HS-27A (cell line): Measurements from ENCODE around the gene DRD3.

Experiments used
- DNase-seq: peaks from one replicate; pipeline ENCODE4 v3.0.0-alpha.2; 2012; ENCODE audit warnings: low read depth, missing footprints

Gene DRD3

DNA sequence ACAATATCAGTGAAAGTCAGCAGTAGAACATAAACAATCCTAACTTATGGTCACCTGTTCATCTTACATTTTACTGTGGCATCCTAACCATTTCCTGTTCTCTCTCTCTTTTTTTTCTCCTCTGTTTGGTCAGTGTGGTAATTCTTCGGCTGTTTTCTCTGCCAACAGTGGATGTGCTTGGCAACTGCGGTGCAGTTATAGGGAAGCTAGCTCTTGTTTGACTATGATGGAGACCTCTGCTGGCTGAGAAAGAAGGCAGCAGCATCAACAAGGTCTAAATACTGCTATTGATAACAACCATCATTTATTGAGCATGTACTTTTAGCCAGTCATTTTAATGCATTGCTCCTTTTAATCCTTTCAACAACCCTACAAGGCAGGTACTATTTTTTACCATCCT is 723 bp upstream of the DRD3 start:
- DNase-seq, result no peak

DNA sequence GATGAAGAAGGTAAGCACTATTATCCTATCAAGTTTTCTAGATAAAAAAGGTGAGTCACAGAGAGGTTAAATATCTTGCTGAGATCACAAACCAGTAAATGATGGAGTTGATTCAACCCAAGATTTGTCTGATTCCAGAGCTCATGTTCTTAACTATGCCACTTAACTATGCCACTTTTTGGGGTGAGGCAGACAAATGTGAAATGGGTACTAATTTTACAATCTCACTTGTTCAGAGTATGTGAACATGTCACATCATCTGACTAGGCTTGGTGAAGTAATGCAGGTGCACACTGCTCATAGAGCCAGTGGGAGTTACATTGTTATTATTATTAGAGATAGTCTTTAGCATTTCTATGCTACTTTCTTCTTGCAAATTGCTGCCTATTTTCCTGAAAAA is 2.0 kb downstream of the DRD3 start:
- DNase-seq, result no peak

DNA sequence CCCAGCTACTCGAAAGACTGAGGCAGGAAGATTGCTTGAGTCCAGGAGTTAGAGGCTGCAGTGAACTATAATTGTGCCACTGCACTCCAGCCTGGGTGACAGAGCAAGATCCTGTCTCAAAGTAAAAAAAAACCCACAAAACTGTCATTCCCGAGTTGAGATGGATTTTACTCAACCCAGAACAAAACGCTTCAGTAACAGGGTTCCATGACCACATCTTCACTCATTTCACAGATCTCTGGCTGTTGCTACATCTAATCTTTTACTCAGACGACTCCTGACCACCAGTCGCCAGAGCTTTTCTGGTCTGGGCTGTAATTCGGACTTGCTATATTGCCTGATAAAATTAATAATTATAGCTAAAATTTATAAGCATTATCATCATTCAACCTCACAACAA is 2.4 kb downstream of the DRD3 start:
- DNase-seq, result no peak

DNA sequence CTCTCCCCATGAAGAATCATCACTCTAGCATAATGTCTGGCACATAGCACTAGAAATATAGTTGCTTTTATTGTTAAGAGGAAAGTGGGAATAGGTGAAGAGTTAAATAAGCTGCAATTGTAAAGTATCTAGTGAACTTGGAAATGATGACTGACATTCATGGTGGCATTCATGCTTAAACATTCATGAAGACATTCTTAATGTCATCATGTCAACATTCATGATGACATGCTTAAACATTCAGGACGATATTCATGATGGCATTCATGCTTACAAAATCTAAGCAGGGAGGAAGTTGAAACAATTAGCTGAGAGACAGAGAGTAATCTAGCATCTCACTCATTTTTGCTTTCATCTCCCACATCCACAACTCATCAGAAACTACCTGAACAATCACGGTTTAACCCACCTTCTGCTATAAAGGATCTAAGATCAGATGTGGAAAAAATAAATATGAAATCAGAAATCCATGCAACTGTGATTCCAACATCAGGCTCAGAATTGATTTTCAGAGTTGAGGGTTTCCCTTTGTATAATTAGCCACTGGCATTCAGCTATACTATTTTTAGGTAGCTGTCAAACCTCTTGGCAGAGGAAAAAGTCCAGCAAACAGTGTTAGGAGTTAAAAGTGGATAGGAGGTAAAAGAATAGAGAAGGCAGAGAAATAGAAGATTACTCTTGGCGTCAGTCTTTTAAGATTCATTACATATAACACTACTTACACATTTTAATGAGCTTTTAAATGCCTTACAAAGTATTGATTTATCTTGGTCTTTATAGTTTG is 3.5 kb downstream of the DRD3 start:
- DNase-seq, result no peak

DNA sequence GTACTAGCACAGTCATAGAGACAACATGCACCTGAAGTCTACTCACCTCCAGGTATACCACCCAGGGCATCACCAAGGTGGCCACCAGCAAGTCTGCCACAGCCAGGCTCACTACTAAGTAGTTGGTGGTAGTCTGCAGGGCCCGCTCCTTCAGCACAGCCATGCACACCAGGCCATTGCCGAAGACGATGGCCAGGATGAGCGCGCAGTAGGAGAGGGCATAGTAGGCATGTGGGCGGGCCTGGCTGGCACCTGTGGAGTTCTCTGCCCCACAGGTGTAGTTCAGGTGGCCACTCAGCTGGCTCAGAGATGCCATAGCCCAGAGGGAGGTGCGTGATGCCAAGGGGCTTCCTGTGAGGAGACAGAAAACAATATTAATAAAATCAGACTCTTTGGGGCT is 7.2 kb downstream of the DRD3 start:
- DNase-seq, result no peak

DNA sequence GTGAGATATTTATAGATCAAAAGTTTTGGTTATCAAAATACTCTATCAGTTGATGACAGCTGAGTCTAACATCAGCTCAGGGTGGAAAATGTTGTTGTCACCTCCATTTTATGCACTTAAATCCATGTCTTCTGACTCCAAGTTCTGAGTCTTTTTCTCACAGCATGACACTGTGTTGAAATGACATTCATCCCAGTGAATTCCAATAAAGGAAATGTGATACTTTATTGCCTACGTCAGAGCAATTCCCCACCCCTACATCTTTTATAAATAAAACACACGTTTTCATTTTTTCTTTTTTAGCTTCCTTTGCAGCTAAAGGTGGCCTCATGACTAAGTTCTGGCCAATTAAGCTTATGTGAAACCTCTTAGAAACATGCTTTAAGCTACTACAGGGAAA is 10.7 kb downstream of the DRD3 start:
- no peak for DNase-seq

DNA sequence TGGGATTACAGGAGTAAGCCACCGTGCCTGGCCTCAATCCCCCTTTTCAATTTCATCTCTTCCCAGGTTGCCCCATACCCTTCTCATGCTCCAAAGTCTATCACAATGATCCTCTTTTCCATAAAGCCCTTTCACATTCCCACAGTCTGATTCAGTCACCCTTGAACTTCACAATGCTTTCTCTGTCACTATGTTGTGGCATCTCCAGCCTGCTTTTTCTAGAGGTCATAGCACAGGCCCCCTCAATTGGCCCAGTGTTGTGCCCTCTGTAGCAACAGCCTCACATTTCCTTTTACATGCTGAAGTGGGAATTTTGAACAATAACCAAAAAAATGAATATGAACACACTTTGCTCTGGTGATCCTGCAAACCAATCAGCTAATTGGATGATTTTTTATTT is 21.5 kb downstream of the DRD3 start:
- no peak for DNase-seq

DNA sequence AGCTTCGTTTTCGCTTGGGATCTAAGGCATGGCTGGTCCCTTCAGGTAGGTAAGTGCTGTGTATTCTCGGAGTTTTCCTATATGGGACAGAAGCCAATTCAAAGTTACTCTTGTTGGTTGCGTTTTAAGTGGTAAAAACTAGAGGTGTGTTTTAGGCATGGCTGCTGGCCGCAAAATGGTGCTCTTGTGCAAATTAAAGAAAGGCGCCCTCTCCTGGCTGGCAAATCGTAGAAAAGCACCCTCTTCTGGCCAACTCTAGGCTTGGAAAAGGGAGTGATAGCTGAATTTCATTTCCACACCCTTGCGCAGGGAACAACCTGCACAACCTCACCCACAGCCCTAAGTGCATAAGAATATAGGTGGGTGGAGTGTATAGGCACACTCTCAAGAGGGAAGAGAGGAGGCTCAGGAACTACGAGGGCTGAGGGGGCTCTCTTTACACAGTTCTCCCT is 23.5 kb downstream of the DRD3 start:
- DNase-seq, result no peak

DNA sequence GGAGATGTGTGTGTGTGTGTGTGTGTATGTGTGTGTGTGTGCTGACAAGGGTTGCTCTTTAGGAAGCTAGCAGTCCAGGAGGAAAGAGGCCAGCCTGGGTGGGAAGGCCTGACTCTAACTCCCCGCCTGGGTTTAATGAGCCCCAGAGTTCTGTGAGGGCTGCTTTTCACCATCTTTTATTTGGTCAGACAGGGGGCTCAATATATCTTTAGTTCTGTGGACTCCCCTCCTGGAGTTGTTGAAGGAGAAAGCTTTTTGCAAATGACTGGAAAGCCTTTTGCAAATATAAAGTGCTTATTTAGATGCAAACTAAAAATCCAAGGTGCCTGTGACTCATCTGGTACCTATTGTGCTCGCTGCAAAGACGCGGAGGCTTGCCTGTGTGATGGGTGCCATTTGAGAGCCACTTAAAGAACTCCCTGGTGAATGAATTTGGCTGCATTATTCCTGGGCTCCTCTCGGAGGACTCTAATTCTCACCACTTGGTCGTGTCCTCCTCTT is 24.5 kb downstream of the DRD3 start:
- no peak for DNase-seq

DNA sequence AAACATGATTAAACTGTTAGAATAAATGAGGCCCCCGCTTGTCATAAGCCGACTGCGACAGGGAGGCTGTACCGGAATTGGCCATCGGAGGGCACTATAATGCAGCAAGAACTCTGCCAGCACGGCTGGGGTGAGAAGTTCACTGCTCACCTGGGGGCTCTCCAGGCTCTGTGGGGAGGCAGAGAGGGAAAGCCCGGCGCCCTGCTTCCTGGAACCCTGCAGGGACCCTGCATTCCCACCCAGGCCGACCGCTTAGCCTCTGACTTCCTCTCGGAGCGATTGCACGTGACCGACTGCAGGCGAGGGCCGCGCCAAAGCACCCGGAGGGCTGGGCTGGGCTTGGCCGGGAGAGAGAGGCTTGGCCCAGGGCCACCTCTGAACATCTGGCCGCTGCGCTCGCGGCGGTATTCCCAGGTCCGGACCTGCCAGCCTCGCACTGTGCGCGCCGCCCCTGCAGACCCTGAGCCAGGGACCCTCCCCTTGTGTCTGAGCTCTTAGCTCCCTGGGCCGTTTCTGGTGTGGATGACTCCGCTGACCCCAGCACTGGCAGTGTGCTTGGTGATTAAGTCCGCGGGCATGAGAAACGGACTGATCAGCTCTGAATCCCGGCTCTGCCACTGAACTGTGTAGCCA is 26.2 kb downstream of the DRD3 start:
- peak; percentile 52 for DNase-seq

DNA sequence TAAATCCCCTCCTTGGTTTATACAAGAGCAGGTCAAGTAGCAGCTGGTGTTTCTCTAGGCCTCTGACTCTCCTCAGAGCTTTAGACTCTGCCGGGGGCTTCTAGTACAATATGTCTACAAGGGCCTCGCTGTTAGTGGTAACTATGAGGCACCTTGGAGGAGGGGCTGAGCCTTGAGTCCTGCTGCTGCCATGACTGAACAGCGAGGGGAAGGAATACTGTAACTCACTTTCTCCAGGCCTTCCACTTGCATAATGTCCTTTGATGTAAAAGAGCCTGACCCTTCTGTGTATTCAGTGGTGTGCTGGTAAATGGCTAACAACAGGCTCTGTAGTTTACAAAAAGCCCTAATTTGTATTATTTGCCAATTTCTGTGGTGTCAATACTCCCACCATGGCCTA is 27.8 kb downstream of the DRD3 start:
- no peak for DNase-seq

DNA sequence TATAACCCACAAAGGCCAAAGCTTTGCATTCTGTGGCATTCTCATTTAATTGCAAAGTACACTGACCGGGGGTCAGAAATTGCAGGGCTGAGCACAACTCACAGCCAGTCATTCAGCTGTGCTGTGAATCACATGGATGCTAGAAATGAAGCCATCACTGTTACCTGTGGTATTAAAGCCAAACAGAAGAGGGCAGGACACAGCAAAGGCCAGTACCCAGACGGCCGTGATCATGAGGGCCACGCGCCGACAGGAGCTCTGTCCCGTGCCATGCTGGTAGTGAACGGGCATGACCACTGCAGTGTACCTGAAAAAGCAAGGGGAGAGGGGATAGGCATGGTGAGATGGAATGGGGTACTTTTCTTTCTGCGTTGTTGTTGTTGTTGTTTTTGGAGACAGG is 31.6 kb downstream of the DRD3 start:
- no peak for DNase-seq

DNA sequence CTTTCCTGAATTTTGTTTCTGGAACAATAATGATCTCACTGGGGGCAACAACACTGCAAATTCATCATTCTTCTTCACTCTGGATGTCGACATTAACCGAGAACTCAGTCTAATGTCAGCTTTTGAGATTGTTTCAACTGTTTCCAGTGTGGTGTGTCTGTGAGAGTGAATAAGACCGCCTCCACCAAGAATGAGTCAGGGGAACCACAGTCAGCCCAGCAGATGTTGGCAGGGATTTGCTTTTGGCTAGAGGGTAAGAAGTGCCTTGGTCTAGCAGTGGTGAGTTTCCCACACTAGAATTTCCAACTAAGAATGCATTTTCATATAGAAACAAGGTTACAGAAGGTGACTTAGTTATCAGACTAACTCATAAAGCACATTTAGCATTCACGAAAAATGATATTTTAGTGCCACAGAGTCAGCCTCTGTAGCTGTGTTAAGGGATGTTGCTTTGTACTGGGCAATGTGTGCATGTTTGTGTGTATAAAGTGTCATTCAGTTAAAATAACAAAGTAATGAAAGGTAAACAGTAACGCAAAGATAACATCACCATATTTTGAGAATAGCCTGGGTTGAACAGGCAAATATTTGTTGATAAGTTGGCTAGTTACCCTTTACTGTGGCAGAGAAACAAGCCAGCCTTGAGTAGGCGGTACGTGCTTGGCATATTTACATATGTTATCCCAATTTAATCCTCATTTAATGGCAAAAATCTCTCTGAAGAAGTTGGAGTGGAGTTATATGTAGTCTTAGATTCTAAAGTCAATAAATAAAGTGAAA is 33.8 kb downstream of the DRD3 start:
- no peak for DNase-seq

DNA sequence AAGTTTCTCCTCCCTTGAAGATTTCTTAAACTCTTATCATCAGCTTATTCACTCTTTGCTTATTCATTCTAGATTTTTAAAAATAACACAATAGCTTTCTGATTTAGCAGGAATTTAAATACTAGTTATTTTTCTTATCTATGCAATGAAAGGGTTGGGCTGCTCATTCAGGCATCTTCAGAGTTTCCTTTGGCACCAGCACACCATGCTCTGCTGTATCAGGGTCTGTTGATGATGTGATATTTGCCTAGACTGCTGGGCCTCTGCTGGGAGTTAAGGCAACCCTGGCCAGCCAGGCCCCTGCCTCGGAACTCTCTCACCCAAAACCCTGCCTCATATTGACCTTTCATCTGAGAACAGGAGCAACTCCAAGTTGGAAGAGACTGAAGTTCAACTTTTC is 35.0 kb downstream of the DRD3 start:
- no peak for DNase-seq

DNA sequence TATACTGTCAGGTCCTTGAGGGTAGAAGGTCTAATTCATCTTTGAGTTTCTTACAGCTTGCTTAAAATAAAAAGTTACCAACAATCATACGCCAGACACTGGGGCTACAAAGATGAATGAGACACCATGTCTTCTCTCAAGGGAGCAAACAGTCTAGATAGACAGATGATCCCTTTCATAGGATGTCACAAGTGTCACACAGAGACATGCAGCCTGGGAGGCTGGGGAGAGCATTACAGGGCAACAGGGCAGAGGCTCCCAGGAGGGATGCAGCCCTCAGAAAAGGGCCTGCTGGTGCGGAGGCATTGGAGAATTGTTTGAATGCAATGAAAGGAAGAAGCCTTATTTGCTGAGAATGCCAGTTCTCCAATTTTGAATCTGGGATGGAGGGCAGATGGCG is 39.0 kb downstream of the DRD3 start:
- no peak for DNase-seq

DNA sequence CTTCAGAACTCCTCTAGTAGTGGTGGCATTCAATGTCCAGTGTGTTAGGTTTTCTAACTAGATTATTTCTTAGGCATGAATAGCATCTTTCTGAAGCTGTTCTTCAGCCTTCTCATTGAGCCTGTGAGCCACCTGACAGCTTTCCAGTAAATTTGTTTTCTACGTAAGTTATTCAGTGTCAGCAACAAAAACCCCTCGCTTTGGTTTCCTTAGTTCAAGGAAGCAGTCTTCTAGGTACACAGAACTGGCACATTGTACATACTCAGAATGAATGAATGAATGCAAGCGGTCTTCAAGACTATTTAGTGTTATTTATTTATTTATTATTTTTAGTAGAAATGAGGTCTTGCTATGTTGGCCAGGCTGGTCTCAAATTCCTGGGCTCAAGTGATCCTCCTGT is 44.9 kb downstream of the DRD3 start:
- DNase-seq, result no peak

DNA sequence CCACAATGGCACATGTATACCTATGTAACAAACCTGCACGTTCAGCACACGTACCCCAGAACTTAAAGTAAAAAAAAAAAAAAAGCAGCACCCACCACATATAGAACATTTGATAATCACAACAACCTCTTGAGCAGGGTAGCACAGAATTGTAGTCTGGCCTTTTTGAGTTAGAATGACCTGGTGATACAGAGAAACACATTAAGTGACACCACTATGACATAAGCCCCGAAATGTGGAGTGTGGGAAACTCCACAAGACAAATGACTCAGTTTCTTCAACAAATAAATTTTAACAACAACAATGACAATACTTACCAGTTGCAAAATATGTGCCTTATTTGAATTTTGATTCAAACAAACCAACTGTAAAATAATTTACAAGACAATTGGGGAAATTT is 46.4 kb downstream of the DRD3 start:
- no peak for DNase-seq

DNA sequence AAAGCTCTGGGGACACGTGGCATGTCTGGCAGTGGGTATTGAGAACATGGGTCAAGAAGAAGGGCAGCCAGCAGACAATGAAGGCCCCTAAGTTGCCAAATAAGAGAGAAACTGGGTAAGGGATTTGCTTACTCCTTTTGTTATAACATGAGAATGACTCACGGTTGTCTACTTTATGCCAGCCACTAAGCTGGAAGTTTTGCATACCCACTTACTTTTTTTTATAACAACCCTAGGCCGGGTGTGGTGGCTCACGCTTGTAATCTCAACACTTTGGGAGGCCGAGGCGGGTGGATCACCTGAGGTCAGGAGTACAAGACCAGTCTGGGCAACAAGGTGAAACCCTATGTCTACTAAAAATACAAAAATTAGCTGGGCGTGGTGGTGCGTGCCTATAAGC is 50.0 kb downstream of the DRD3 start:
- DNase-seq, result no peak

DNA sequence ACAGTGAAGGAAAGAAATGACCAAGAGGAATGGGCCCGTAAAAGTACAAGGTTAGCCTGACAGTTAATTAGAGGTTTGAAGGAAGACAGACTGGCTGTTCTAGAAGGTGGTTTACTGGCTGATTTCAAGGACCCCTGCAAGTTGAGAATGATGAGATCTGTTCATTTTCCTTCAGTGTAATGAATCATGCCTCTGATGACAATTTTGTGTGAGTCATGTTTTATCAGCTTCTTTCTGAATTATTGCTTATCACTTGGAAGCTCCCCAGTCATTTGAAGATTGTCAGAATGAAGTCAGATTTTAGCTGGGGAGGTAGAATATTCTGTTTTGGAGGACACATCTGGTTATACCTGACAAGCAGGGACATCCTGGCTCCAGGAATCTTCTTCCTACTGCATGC is 50.6 kb downstream of the DRD3 start:
- DNase-seq, result no peak

DNA sequence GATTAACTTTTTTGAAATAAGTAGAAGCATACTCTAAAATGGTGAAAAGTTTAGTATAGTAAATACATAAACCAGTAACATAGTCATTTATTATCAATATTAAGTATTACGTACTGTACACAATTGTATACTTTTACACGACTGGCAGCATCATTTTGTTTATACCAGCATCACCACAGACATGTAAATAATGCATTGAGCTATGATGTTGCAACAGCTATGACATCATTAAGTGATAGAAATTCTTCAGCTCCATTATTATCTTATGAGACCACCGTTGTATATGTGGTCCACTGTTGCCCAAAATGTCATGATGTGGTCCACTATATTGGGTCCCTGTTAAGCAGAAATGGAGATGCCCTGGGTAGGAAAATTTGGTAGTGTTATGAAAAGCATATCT is 51.3 kb downstream of the DRD3 start:
- no peak for DNase-seq

DNA sequence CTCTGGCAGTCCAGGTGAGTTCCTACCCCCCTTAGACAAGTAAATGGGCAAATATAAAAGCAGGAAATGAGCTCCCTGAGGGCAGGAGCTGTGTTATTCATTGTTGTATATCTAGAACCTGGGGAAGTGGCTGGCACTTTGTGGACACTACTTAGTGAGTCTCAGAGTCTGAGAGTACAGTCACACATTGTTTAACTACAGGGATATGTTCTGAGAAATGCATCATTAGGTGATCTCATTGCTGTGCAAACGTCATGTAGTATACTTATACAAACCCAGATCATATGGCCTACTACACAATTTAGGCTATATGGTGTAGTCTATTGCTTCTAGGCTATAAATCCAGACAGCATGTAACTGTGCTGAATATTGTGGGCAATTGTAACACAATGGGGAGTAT is 52.4 kb downstream of the DRD3 start:
- no peak for DNase-seq

DNA sequence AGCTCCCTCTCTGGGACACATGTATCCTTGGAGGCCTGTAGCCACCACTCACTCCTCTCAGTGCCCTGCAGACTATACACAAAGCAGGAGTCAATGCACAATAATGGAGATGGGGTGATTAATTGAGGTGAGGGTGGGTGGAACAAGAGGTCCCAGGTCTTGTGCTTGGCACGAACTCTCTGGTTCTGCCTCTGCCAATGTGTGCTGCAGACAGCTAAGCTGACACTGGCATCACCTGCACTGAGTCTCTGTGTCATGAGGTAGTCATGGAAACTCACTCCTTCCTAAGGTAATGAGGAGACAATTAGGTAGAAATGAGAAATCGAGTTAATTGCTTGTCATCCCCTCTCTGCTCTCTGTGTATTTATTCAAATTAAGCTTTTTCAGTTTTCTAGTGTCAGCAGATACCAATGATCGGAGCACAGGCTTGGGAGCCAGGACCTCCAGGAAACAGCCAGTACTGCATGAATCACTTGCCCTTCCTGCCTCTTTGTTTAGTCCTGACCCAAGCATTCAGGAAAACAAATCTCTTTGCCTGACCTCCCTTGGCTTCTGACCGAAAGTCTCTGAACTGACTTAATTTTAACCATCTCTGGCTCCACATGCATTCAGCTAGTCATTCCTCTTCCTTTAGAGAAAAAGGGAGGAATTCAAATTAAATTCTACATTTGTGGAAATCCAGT is 56.7 kb downstream of the DRD3 start:
- DNase-seq, result no peak
